Colonic mucosa (tissue), 4 donors: ENCODE results near the gene CUX1. TPM values are rescaled to one million over a fixed set of nuclear protein-coding genes. Genes with fewer than 3 reads are reported as not detected.
"Not testable (repeated sequence)": the region's sequence is repeated elsewhere in the genome, so short reads cannot be mapped to it uniquely, and the experiment has no call there.

Experiments used
- DNase-seq: peaks from one replicate; pipeline ENCODE4 v3.0.0-alpha.2; 2020
- H3K27ac ChIP-seq: fragments of 200-600 bp; one replicate; pipeline ENCODE4 v1.8.0; 2021
- H3K27me3 ChIP-seq: fragments of 200-600 bp; one replicate; pipeline ENCODE4 v1.8.0; 2021
- H3K36me3 ChIP-seq: fragments of 200-600 bp; one replicate; pipeline ENCODE4 v1.8.0; 2021
- H3K4me1 ChIP-seq: fragments of 200-600 bp; one replicate; pipeline ENCODE4 v1.8.0; 2021; ENCODE audit warnings: mild to moderate bottlenecking
- H3K4me3 ChIP-seq: fragments of 200-600 bp; one replicate; pipeline ENCODE4 v1.8.0; 2021
- H3K9ac ChIP-seq, 2 donors: one replicate each; pipeline ENCODE4 v1.7.0; 2013; ENCODE audit warnings: control low read depth in 2 of 2, low read depth in 2 of 2, low read length in 2 of 2
- H3K9me3 ChIP-seq: fragments of 200-600 bp; one replicate; pipeline ENCODE4 v1.8.0; 2021
- intact Hi-C: fragments of 100-400 bp; cut with DNase I; formaldehyde crosslinking; loops from one replicate; pipeline ENCODE4 v1.14.1; 2022
- total RNA-seq, 2 donors: library from RNA; stranded (reverse); fragmentation: NEBNext Ultra II Directional in 1 of 2; extraction: Animal tissue kit (Norgen Biotek cat#: 25700) in 1 of 2; gene quantifications; one replicate each; pipeline ENCODE4 v1.2.1, GENCODE V29; 2021
- TF ChIP-seq, protein P1 (sequence below): fragments of 200-600 bp; IDR thresholded peaks from one replicate; pipeline ENCODE4 v1.8.0; 2022; ENCODE audit warnings: antibody characterized with exemption, mild to moderate bottlenecking
- donor health status: healthy.
- donor health status: DM: no; HTN: no; CAD: no.
- donor health status: DM: no; HTN: no; CAD: no.

CUX1 gene
- total RNA-seq, 2 donors from 2014 or later = 68.5 to 97.5 TPM

DNA sequence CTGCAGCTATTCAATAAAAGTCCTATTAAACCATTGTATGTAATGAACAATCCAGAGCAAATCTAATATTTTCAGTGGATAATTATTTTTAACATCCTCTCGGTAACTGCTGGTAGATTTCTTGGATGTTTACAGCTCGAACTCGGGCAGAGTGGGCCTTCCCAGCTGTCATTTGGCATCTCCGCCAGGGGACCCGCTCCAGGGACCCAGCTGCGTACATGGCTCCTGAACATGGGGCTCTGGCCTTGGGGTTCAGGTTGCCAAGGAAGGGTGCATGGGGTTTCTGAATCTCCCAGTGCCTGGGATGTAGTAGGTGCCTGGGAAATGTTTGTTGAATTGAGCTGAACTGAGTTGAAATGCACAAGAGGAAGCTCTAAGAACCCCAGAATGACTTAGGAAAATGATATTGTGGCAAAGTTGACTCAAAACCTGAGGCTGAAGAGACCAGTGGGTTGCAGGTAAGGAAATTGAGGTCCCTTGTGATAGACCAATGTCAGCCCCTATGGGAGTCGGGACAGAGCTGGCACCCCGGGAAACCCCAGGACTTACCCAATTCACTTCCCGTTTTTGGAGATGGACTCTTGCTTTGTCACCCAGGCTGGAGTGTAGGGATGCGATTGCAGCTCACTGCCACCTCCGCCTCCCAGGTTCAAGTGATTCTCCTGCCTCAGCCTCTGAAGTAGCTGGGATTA lies 228.4 kb downstream of the CUX1 start:
- H3K4me1 ChIP-seq = no peaks in the 10 kb centered on the region
- H3K36me3 ChIP-seq = no peaks in the 10 kb centered on the region
- H3K9me3 ChIP-seq = no peaks in the 10 kb centered on the region
- H3K27ac ChIP-seq = no peak overlapping the region
- H3K27me3 ChIP-seq = no peaks in the 10 kb centered on the region
- H3K9ac ChIP-seq = no peak overlapping the region
- no peak overlapping the region for H3K4me3 ChIP-seq
- TF ChIP-seq, protein P1, sequence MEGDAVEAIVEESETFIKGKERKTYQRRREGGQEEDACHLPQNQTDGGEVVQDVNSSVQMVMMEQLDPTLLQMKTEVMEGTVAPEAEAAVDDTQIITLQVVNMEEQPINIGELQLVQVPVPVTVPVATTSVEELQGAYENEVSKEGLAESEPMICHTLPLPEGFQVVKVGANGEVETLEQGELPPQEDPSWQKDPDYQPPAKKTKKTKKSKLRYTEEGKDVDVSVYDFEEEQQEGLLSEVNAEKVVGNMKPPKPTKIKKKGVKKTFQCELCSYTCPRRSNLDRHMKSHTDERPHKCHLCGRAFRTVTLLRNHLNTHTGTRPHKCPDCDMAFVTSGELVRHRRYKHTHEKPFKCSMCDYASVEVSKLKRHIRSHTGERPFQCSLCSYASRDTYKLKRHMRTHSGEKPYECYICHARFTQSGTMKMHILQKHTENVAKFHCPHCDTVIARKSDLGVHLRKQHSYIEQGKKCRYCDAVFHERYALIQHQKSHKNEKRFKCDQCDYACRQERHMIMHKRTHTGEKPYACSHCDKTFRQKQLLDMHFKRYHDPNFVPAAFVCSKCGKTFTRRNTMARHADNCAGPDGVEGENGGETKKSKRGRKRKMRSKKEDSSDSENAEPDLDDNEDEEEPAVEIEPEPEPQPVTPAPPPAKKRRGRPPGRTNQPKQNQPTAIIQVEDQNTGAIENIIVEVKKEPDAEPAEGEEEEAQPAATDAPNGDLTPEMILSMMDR = no peak
- no peak for DNase-seq
- intact Hi-C loops = no loop called here

DNA sequence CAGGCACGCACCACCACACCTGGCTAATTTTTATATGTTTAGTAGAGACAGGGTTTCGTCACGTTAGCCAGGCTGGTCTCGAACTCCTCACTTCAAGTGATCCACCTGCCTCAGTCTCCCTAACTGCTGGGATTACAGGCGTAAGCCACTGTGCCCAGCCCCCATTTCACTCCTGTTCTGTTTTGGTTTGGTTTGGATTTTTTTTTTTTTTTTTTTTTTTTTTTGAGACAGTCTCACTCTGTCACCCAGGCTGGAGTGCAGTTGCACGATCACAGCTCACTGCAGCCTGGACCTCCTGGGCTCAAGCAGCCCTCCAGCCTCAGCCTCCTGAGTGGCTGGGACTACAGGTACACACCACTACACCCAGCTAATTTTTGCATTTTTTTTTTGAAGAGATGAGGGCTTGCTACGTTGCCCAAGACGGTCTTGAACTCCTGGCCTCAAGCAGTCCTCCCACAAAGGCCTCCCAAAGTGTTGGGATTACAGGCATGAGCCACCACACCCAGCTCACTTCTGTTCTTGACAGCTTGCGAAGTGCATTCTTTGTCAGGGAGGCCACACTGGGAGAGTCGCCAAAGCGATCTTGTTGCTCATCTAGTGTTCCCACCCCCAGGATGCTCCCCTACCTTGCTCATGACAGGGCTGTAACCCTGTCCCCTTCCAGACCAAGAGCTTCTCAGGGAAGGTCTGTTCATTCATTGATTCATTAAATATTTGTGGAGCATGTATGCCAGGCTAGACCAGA lies 229.1 kb downstream of the CUX1 start:
- H3K9me3 ChIP-seq = no peaks in the 10 kb centered on the region
- no peak overlapping the region for H3K9ac ChIP-seq
- no peak overlapping the region for H3K27ac ChIP-seq
- H3K27me3 ChIP-seq = no peaks in the 10 kb centered on the region
- no peak overlapping the region for H3K4me3 ChIP-seq
- TF ChIP-seq, protein P1 = no peak
- DNase-seq = no peak
- no peaks in the 10 kb centered on the region for H3K36me3 ChIP-seq
- intact Hi-C loops = no loop called here
- no peaks in the 10 kb centered on the region for H3K4me1 ChIP-seq

DNA sequence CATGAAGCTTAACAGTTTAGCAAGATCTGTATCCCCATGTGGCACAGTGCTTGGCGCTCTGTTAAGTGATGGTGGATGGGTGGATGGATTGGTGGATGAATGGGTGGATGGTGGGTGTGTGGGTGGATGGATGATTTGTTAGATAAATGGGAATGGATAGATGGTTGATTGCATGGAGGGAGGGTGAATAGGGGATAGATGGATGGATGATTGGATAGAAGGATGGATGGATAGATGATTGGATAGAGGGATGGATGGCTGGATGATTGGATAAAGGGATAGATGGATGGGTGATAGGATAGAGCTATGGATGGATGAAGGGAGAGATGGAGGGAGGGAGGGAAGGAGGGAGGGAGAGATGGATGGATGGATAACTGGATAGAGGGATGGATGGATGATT lies 229.7 kb downstream of the CUX1 start:
- H3K27me3 ChIP-seq = no peaks in the 10 kb centered on the region
- no peaks in the 10 kb centered on the region for H3K36me3 ChIP-seq
- intact Hi-C loops = no loop called here
- no peaks in the 10 kb centered on the region for H3K4me1 ChIP-seq
- H3K9me3 ChIP-seq = no peaks in the 10 kb centered on the region
- no peak overlapping the region for H3K27ac ChIP-seq
- H3K4me3 ChIP-seq = no peak overlapping the region
- TF ChIP-seq, protein P1 = no peak
- no peak overlapping the region for H3K9ac ChIP-seq
- DNase-seq = no peak

DNA sequence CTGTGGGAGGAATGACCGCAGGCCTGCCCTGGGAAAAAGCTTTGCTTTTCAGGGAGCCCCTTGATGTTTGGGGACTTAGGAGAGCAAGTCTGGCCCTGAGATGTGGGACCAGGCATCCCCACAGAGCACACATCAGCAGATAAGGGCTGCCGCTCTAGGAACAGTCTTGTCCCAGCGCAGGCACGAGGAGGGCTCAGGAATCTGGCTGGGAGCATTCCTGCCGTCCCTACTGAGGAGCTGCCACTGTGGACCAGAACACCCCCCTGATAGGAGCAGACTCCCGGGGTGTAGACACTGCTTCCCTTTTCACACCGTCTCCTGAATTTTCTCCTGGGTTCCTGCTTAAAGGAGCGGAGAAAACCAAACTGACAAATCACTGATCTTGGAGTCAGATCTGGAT lies 232.3 kb downstream of the CUX1 start:
- Histone ChIP-seq H3K4me1 (no peaks in the 10 kb centered on the region), H3K9ac (no peak overlapping the region), H3K4me3 (no peak overlapping the region), H3K27me3 (no peaks in the 10 kb centered on the region), H3K9me3 (no peaks in the 10 kb centered on the region), H3K36me3 (no peaks in the 10 kb centered on the region), H3K27ac (no peak overlapping the region)
- TF ChIP-seq, protein P1 = no peak
- intact Hi-C loops = no loop called here
- DNase-seq = no peak

DNA sequence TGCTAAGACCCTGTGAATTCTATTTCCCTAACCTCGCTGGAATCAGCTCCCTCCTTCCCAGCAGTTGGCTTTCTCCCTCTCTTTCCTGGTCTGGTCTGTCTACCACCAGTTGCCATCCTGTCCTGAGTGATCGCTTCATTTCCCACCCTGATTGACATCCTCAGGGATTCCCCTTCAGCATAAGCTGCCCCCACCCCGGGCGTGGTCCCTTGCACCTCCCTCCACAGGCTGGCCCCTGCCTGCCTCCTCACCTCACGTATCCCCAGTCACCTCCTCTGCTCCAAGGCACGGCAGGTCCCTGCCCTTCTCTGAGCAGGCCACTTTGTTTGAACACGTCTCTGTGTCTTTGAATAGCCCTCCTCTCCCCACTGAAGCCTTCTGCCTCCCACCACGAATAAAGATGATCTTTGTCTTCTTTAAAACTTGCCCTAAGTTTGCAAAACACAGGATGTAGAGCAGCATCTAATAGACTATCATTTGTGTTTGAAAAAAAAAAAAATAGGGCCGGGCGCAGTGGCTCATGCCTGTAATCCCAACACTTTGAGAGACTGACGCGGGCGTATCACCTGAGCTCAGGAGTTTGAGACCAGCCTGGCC lies 233.5 kb downstream of the CUX1 start:
- Histone ChIP-seq H3K27me3 (no peaks in the 10 kb centered on the region), H3K9ac (no peak overlapping the region), H3K36me3 (no peaks in the 10 kb centered on the region), H3K4me3 (no peak overlapping the region), H3K4me1 (no peaks in the 10 kb centered on the region), H3K9me3 (no peaks in the 10 kb centered on the region), H3K27ac (no peak overlapping the region)
- DNase-seq = no peak
- TF ChIP-seq, protein P1 = no peak
- intact Hi-C loops = no loop called here

DNA sequence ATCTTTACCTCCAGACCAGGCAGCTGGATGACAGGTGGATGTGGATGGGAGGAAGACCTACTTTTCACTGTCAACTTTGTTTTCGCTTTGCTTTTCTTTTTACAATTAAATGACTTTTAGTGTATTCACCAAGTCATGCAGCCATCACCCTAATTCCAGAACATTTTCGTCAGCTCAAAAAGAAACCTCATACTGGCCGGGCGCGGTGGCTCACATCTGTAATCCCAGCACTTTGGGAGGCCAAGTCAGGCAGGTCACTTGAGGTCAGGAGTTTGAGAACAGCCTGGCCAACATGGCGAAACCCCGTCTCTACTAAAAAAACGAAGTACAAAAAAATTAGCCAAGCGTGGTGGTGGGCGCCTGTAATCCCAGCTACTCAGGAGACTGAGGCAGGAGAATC lies 234.3 kb downstream of the CUX1 start:
- H3K9ac ChIP-seq, H3K27me3 ChIP-seq, H3K9me3 ChIP-seq, H3K4me3 ChIP-seq, H3K4me1 ChIP-seq, H3K27ac ChIP-seq, intact Hi-C loops, DNase-seq, H3K36me3 ChIP-seq: not testable (repeated sequence)
